K562 (cell line): ENCODE data around the gene TNNT1. TPM values are rescaled to one million over a fixed set of nuclear protein-coding genes. Genes with fewer than 3 reads are reported as not detected.
A peak's percentile ranks its signal among the peaks of the same experiment; 100 is the strongest.

Source experiments
- ADNP ChIP-seq: fragments of 200-800 bp; sonication (Bioruptor generic); IDR thresholded peaks from 2 replicates; pipeline ENCODE4 v1.6.1; 2016; ENCODE audit warnings: missing genetic modification characterization, missing compliant biosample characterization
- ARID1B ChIP-seq: fragments of 450-650 bp; IDR thresholded peaks from 2 replicates; pipeline ENCODE4 v1.6.1; 2016; ENCODE audit warnings: antibody characterized with exemption, mild to moderate bottlenecking, inconsistent platforms
- ARID4B ChIP-seq: sonication (generic); formaldehyde crosslinking; IDR thresholded peaks from 2 replicates; pipeline ENCODE4 v1.8.0; 2022; ENCODE audit warnings: mild to moderate bottlenecking, missing genetic modification reagents
- ATF6 ChIP-seq: sonication (generic); formaldehyde crosslinking; IDR thresholded peaks from 2 replicates; pipeline ENCODE4 v1.4.0; 2020; ENCODE audit warnings: mild to moderate bottlenecking, missing genetic modification reagents
- ESRRB ChIP-seq: fragments of 250-450 bp; sonication (Bioruptor Pico); IDR thresholded peaks from 2 replicates; pipeline ENCODE4 v1.5.0; 2020; ENCODE audit warnings: mild to moderate bottlenecking, moderate library complexity, borderline replicate concordance
- ETS2 ChIP-seq: IDR thresholded peaks from 2 replicates; pipeline ENCODE4 v1.6.1; 2016; ENCODE audit warnings: borderline replicate concordance, missing genetic modification characterization, mild to moderate bottlenecking, moderate library complexity, missing compliant biosample characterization; ENCODE audit not compliant: poor library complexity, severe bottlenecking
- ETV5 ChIP-seq: sonication (generic); formaldehyde crosslinking; IDR thresholded peaks from 2 replicates; pipeline ENCODE4 v1.4.0; 2020; ENCODE audit warnings: low read depth, mild to moderate bottlenecking, missing genetic modification reagents
- FIP1L1 ChIP-seq: fragments of 200-400 bp; formaldehyde crosslinking; IDR thresholded peaks from 2 replicates; pipeline ENCODE4 v1.6.1; 2018; ENCODE audit warnings: mild to moderate bottlenecking, low read depth, low read length; ENCODE audit not compliant: poor library complexity, severe bottlenecking
- GMEB1 ChIP-seq: fragments of 250-450 bp; sonication (Bioruptor Pico); IDR thresholded peaks from 2 replicates; pipeline ENCODE4 v1.4.0; 2020; ENCODE audit warnings: mild to moderate bottlenecking
- HDAC6 ChIP-seq: IDR thresholded peaks from 2 replicates; pipeline ENCODE4 v1.6.1; 2012; ENCODE audit warnings: low read depth, mild to moderate bottlenecking, control low read depth, inconsistent platforms, low read length, moderate library complexity
- HMGXB4 ChIP-seq: sonication (generic); formaldehyde crosslinking; IDR thresholded peaks from 2 replicates; pipeline ENCODE4 v1.8.1; 2023; ENCODE audit warnings: mild to moderate bottlenecking, missing genetic modification reagents
- SAFB2 ChIP-seq: fragments of 200-400 bp; formaldehyde crosslinking; IDR thresholded peaks from 2 replicates; pipeline ENCODE4 v1.6.1; 2018; ENCODE audit warnings: borderline replicate concordance, low read length, low read depth, moderate library complexity; ENCODE audit not compliant: severe bottlenecking
- SIN3A ChIP-seq, 2 experiments: fragments of 150-350 bp in 1 of 2; IDR thresholded peaks; 2 replicates each; pipeline ENCODE4 v1.6.1; 2011 to 2016; ENCODE audit warnings: borderline replicate concordance in 2 of 2, low read depth in 2 of 2, low read length in 2 of 2, mild to moderate bottlenecking in 2 of 2, moderate library complexity in 2 of 2; ENCODE audit not compliant: control insufficient read depth in 1 of 2
- TAL1 ChIP-seq: fragments of 450-650 bp; IDR thresholded peaks from 2 replicates; pipeline ENCODE4 v1.6.1; 2016; ENCODE audit warnings: mild to moderate bottlenecking
- TSC22D4 ChIP-seq: fragments of 450-650 bp; IDR thresholded peaks from 2 replicates; pipeline ENCODE4 v1.6.1; 2016; ENCODE audit warnings: missing genetic modification characterization, missing biosample characterization, control low read depth
- XRCC3 ChIP-seq: fragments of 450-650 bp; IDR thresholded peaks from 2 replicates; pipeline ENCODE4 v1.6.1; 2017; ENCODE audit warnings: mild to moderate bottlenecking, moderate library complexity
- ZNF239 ChIP-seq: fragments of 250-450 bp; sonication (Bioruptor Pico); IDR thresholded peaks from 2 replicates; pipeline ENCODE4 v1.4.0; 2020; ENCODE audit warnings: mild to moderate bottlenecking
- polyA plus RNA-seq, 8 experiments: library from polyadenylated mRNA; depleted of rRNA in 4 of 8; stranded (reverse) in 5 of 8; unstranded in 3 of 8; fragments of >200 nt; fragmentation: Nextera tagmentation in 2 of 8; fragmentation: Illumina TruSeq in 1 of 8; extraction: Ambion mirVana in 2 of 8; extraction: Trizol in 1 of 8; gene quantifications; 2 replicates each; pipeline versions ENCODE4 v1.2.1 to v1.2.3, GENCODE V29; 2011 to 2014; ENCODE audit warnings: inconsistent platforms in 1 of 8, missing spikeins in 1 of 8
- total RNA-seq, 7 experiments: library from RNA; depleted of rRNA in 6 of 7; stranded (reverse); fragments of >200 nt in 6 of 7; fragmentation: Illumina TruSeq in 2 of 7; extraction: Trizol in 2 of 7; gene quantifications; 2 replicates each; pipeline versions ENCODE4 v1.2.1 to v1.2.3, GENCODE V29; 2011 to 2021; ENCODE audit warnings: low replicate concordance in 1 of 7

The TNNT1 gene
- total and polyA plus RNA-seq, 9 of the 15 experiments (the other 6 are each of a cell fraction or from before 2014, with no cell fraction given): 31.8 to 390 (median 227) TPM

GRCh38 chr19:55117663-55118391 lies 31.2 kb downstream of the TNNT1 start (continued):
- TF ChIP-seq ADNP (no peak), ARID1B (peak; percentile 43; the same call in 1 of the 2 replicates), ESRRB (CRISPR knock-in tag) (no peak), FIP1L1 (no peak), ATF6 (CRISPR knock-in tag) (0 out of 2 replicates have a peak, but pooled peaks have one; percentile 24), XRCC3 (no peak), HMGXB4 (CRISPR knock-in tag) (no peak), TSC22D4 (no peak), ZNF239 (CRISPR knock-in tag) (no peak), TAL1 (no peak), SIN3A (IDR thresholded peaks at IDR 0.05; ENCODE audit: borderline replicate concordance in 2 of 2, control insufficient read depth in 1 of 2, low read depth in 2 of 2, low read length in 2 of 2) (peak in 1 of 2 experiments; percentile 70; a peak in 1 of 4 replicates), ETS2 (tag) (no peak), GMEB1 (peak; percentile 99), ARID4B (CRISPR knock-in tag) (peak; percentile 32; the same call in 1 of the 2 replicates), HDAC6 (no peak), ETV5 (CRISPR knock-in tag) (no peak), SAFB2 (no peak)
